Mammary epithelial cell (primary cell): ENCODE data around the gene CSNK1G2.

Experiments
- CTCF ChIP-seq, 2 donors: IDR thresholded peaks in 1 of 2; conservative IDR thresholded peaks in 1 of 2; 2 replicates each; pipeline ENCODE4 v1.5.1; 2011 to 2012; ENCODE audit warnings: inconsistent platforms in 2 of 2, low read length in 2 of 2, mild to moderate bottlenecking in 2 of 2, control low read depth in 1 of 2, low read depth in 1 of 2; ENCODE audit not compliant: insufficient read depth in 1 of 2; ENCODE audit errors: extremely low read depth in 1 of 2
- EZH2 ChIP-seq: IDR thresholded peaks from 2 replicates; pipeline ENCODE4 v1.6.1; 2012; ENCODE audit warnings: low read length, inconsistent platforms, borderline replicate concordance

- TF ChIP-seq CTCF (conservative IDR thresholded peaks at IDR 0.05 in 1 of 2, IDR thresholded peaks at IDR 0.05 in 1 of 2; ENCODE audit: extremely low read depth in 1 of 2, insufficient read depth in 1 of 2, low read depth in 1 of 2, low read length in 2 of 2) = no peak
- no peak for TF ChIP-seq EZH2
Observed at GRCh38 chr19:1998712-1999708, 58.0 kb downstream of the CSNK1G2 start.
